Activated CD8-positive, alpha-beta memory T cell treated with anti-CD3 and anti-CD28 coated beads, Interleukin-2, amount 50 U/mL, for 24 hours (primary cell): ENCODE data around the gene CD300H.

Source experiments
- DNase-seq: peaks from one replicate; pipeline ENCODE4 v3.0.0-alpha.2; 2020; ENCODE audit errors: extremely low read depth

CD300H gene

DNA sequence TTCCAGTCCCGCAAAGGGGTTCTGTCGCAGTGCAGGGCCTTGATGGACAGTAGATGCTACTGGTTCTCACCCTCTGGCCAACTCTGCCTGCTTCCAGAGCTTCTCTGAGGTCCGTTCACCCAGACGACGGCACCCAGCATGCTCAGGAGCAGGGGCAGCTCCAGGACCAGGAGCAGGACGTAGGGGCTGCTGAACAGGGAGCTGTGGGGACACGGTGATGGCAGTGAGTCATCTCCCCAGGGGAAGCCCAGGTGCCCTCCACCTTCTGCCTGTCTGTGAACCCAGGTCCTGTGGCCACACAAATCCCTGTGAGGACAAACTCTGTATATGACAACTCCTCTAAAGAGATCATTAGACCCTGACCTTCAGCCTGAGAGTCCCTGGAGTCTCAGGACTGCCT lies 18.0 kb downstream of the CD300H start:
- DNase-seq = no peak

- no peak for DNase-seq
Observed at GRCh38 chr17:74547736-74548135, 19.6 kb downstream of the CD300H start.

DNA sequence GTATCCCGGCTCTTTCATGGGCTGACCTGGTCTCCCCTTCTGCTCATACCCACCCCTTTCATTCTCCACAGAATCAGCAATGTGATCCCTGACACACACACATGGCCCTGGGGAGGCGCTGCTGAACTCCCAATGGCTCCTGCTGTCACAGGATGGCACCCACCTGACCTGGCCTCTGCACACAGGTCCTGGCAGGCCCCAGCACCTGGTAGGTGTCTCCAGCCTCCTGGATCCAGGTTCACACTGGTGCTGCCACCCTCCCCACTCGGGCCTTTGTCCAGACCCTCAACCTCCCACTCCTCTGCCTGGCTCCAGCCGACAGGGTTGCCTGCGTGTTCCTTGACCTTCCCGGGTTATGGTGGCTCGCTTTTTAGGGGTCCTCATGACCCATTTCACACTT lies 20.0 kb downstream of the CD300H start:
- DNase-seq = no peak

- no peak for DNase-seq
Observed at GRCh38 chr17:74546586-74546985, 20.7 kb downstream of the CD300H start.

DNA sequence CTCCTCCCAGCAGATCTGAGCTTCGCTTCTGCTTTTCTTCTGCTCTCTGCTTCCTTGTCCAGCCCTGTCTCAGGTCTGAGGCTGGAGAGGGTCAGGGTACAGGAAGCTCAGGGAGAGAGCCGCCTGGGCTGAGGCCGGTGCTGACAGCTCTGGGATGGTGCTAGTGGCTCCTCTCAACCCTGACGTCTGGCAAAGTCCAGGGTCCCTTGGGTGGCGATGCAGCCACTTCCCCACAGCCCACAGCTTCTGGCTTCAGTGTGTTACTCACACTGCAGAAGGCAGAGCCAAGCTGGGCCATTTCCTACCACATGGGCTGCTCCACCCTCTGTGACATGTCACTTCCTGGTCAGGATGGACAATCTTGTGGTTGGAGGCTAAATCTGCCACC lies 21.5 kb downstream of the CD300H start, which contains the start of gene CD300C:
Gene CD300C, minus strand, starts transcription at position 273 of the 388 bp plus-strand sequence. CDS start 333 bp downstream, outside the sequence.
- DNase-seq = no peak

GRCh38 chr17:74544991-74545842 lies 22.1 kb downstream of the CD300H start:
- DNase-seq = no peak

DNA sequence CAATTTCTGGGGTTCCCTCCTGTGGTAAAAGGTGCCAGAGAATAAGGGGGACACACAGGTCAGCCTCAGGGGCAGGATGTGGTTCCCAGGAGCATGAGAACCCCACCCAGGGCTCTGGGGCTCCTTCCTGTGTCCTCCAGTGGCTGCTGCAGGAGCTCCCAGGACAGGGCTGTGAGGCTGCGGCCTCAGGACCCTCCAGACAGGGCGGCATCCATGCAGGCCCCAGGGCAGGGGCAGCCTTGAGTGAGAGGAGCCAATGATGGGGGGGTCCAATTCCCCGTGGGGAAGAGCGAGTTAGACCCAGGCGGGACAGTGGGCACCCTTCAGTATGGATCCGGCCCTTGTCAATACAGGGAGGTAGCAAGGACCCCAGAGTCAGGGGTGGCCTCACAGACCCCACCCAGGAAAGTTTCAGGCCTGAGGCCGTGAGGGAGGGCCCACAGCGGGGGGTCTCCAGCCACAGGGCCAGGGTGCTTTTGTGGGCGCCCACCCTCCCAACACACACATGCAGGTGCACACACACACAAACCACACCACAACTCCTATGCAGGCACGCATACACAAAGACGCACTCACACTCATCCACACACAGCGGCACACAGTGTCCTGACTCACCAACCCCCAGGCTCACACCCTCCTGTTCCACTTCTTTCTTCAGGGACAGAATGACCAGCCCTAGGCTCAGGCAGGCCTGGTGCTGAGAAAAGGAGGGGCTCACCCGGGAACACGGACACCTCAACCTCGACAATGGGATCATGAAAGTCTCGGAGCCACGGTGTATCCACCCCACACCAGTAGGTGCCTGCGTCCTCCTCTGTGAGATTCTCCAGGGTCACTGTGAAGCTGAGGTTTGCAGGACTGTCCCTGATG lies 23.2 kb downstream of the CD300H start:
- no peak for DNase-seq

GRCh38 chr17:74543406-74543805 lies 23.9 kb downstream of the CD300H start:
- no peak for DNase-seq

DNA sequence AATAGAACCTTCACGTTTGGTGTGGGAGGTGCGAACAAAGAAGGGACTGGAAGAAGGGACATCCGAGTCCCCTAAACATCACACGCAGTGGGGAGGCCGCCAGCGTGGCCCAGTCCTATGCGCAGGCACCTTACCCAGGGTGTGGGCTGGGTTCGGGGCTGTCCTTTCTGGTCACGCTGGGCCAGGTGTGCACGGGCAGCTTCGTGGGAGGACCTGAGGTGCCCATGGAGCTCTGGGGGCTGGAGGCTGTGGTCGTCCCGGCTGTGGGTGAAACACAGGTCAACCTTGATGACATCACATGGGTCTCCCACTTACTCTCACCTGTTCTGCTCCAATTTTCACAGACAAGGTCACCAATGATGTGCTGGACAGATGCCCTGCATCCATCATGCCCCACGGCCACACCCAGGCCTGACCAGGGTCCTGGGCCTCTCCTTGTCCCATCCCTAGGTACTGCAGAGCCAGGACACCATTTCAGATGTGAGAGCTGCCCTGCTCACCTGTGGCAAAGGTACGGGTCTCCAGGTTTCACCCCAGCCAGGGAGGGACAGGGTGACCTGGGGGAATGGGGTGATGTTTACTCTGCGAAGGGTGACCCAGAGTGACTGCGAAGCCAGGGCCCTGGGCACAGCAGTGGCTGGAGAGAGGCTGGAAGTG lies 24.5 kb downstream of the CD300H start:
- no peak for DNase-seq

GRCh38 chr17:74542166-74542565 lies 25.1 kb downstream of the CD300H start:
- no peak for DNase-seq

DNA sequence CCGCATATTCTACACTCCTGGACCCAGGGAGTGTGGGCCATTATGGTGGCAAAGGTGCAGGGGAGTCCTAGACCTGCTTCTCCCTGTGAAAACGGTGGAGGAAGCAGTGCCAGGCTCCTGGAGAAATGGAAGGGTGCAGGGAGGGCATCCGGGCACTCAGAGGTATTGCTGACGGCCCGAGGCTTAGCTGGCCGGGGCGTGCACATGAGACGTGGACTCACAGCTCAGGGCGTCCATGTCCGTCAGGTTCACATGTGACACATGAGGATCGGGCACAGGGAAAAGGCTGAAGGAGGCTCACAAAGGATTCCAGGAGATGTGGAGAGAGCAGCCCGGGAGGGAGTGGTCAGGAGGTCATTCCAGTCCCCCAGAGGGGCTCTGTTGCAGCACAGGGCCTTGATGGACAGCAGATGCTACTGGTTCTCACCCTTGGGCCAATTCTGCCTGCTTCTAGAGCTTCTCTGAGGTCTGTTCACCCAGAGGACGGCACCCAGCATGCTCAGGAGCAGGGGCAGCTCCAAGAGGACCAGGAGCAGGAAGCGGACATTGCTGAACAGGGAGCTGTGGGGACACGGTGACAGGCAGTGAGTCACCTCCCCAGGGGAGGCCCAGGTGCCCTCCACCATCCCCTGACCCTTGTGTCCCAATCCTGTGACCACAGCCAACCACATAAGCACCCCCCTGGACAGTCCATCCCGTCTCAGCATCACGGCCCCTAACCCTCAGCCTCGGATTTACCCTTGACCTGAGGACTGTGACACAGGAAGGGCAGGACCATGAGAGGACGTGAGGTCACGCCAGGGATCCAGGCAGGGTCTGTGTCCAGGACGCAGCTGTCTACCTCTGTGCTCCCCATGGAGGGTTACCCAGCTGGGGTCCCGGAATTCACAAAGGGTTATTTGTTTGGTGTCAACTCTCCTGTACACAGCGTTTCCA lies 25.9 kb downstream of the CD300H start:
- DNase-seq = no peak

DNA sequence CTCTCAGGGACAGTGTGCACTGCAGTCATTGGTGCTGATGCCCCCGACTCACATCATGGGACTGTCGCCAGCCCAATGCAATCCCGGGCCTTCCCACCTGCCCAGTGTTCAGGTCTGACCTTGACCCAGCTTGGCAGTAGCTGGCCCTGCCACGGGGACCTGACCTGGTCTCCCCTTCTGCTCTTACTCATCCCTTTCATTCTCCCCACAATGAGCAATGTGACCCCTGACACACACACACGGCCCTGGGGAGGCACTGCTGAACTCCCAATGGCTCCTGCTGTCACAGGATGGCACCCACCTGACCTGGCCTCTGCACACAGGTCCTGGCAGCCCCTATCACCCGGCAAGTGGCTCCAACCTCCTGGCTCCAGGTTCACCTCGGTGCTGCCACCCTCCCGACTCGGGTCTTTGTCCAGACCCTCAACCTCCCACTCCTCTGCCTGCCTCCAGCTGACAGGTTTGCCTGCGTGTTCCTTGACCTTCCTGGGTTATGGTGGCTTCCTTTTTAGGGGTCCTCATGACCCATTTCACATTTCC lies 28.0 kb downstream of the CD300H start:
- no peak for DNase-seq

DNA sequence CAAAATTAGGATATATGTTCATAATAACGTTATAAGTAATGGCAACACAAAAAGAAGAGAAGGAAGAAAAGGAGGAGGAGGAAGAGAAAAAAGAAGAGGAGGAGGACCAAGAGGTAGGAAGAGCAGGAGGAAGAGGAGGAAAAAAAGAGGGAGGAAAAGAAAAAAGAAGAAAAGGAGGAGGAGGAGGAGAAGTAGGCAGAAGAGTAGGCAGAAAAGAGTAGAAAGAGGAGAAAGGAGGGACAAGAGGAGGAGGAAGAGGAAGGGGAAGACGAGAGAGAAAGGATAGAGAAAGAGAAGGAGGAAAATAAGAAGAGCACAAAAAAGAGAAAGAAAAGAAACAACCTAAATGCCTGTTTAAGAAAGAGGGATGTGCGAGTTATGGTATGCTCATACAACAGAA lies 30.4 kb downstream of the CD300H start:
- DNase-seq = no peak

DNA sequence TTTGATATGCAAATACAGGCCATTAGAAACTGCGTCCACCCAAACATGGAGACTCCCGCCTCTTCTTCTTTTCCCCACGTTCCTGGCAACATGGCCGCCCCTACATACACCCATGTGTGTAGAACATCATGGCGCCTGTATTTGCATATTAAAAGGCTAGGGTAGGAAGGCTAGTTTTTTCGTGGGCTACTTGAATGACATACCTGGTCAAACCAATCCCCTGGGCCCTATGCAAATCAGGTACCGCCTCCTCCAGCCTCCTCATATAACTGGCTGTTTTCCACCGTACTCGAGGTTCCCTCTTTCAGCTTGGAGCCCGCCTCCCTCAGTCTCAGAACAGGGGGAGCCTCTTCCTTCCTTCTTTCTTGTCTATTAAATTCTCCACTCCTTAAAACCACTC lies 35.2 kb downstream of the CD300H start:
- no peak for DNase-seq

GRCh38 chr17:74531231-74531761 lies 36.0 kb downstream of the CD300H start, which contains the start of gene CD300LB:
Gene CD300LB, minus strand, starts transcription at chr17:74531475. Its CDS starts 125 bp downstream, at chr17:74531350.
- DNase-seq = no peak

DNA sequence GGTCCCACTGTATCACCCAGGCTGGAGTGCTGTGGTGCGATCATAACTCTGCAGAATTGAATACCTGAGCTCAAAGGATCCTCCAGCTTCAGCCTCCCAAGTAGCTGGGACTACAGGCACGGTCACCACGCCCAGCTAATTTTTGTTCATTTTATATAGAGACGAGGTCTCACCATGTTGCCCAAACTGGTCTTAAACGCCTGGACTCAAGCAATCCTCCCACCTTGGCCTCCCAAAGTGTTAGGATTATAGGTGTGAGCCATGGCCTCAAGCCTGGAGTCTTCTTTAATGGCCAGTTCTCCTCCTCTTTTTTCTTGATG lies 36.5 kb downstream of the CD300H start:
- DNase-seq = no peak

GRCh38 chr17:74529243-74529642 lies 38.1 kb downstream of the CD300H start:
- DNase-seq = no peak

DNA sequence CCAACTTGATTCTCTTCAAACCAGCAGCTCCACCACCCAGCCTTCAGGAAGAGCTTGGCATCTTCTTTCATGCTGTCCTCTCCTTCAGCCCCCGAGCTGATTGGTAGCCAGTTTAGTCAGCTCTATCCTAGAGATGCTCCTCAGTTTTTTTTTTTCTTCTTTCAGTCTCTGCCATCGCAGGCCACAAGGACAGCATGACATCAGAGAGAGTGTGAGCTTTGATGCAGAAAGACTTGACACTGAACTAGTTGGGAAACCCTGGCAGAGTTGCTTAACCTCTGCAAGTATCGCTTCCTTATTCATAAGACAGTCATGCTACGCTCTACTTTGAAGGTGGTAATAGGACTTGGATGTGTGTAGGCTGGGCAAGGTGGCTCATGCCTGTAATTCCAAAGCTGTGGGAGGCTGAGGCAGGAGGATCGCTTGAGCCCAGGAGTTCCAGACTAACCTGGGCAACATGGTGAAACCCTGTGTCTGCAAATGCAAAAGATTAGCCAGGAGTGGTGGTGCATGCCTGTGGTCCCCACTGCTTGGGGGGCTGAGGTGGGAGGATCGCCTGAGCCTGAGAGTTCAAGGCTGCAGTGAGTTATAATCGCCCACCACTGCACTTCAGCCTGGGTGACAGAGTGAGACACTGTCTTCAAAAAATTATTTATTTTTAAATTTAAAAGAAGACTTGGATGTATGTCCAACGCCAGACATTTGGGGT lies 38.7 kb downstream of the CD300H start:
- no peak for DNase-seq

DNA sequence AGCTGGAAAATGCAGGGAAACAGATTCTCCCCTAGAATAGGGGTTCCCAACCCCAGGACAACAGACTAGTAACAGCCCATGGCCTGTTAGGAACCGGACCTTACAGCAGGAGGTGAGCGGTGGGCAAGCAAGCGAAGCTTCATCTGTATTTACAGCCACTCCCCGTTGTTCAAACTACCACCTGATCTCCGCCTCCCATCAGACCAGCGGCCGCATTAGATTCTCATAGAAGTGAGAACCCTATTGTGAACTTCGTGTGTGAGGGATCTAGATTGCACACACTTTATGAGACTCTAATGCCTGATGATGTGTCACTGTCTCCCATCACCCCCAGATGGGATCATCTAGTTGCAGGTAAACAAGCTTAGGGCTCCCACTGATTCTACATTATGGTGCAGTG lies 39.6 kb downstream of the CD300H start:
- DNase-seq = no peak

- no peak for DNase-seq
Observed at GRCh38 chr17:74527081-74527480, 40.2 kb downstream of the CD300H start.
